ENCODE results near the gene ZNF555.

- TF ChIP-seq CTCF (IDR thresholded peaks at IDR 0.05) (no peak), EZH2phosphoT487 (IDR thresholded peaks at IDR 0.05) (no peak), EZH2 (IDR thresholded peaks at IDR 0.05) (no peak)
Measured at GRCh38 chr19:2900296-2901252, 59.3 kb downstream of the ZNF555 start, which contains the start of gene ZNF57.

All from neural progenitor cell (in vitro differentiated cells).